IgD-negative memory B cell (primary cell): ENCODE results near the gene S100A11. TPM values are rescaled to one million over a fixed set of nuclear protein-coding genes. Genes with fewer than 3 reads are reported as not detected.

Source experiments
- H3K27ac Mint-ChIP-seq, 3 donors: one replicate each; pipeline ENCODE4 v1.8.0; 2020 to 2022; ENCODE audit warnings: mild to moderate bottlenecking in 3 of 3, mixed read lengths in 3 of 3, moderate library complexity in 1 of 3
- H3K27me3 Mint-ChIP-seq: one replicate; pipeline ENCODE4 v1.8.0; 2021; ENCODE audit warnings: mixed read lengths
- H3K36me3 Mint-ChIP-seq: one replicate; pipeline ENCODE4 v1.8.0; 2020; ENCODE audit warnings: mild to moderate bottlenecking, mixed read lengths
- H3K4me1 Mint-ChIP-seq, 3 donors: one replicate each; pipeline ENCODE4 v1.8.0; 2020 to 2022; ENCODE audit warnings: mixed read lengths in 3 of 3, mild to moderate bottlenecking in 1 of 3
- H3K4me3 Mint-ChIP-seq, 4 donors: one replicate each; pipeline ENCODE4 v1.8.0; 2020 to 2022; ENCODE audit warnings: mild to moderate bottlenecking in 4 of 4, mixed read lengths in 4 of 4, moderate library complexity in 3 of 4
- H3K9me3 Mint-ChIP-seq, 3 donors: one replicate each; pipeline ENCODE4 v1.8.0; 2020 to 2021; ENCODE audit warnings: mixed read lengths in 3 of 3, mild to moderate bottlenecking in 1 of 3
- polyA plus RNA-seq: library from polyadenylated mRNA; unstranded; fragments of 300-500 nt; fragmentation: Illumina TruSeq; gene quantifications from one replicate; pipeline ENCODE4 v1.2.3, GENCODE V29; 2021

Gene S100A11
- polyA plus RNA-seq, 1 donor from 2014 or later: 140 TPM

DNA sequence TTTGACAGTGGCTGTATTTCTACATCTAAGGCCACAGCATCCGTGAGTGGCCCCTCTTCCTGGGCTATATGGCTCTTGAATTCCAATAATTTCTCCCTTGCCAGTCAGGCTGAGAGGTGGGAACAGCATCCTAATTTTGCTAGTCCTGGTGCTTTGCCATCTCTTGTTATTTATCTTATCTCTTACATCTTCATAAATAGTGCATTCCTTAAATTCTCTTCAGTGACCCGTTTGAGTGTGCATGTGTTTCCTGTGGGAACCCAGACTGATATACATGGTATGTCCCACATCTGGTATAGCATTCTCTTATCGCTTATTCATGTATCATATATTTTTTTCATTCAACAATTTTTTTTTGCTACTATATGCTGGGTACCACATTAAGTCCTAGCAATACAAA, 9.9 kb downstream of the S100A11 start:
- Mint-ChIP-seq H3K4me3 (no peak overlapping the region), H3K36me3 (peaks cover 2% of the 10 kb centered on the region), H3K4me1 (peaks cover 0 to 3% (median 0%) of the 10 kb centered on the region in 3 donors), H3K9me3 (peaks cover 0 to 2% (median 0%) of the 10 kb centered on the region in 3 donors), H3K27me3 (peaks cover 3% of the 10 kb centered on the region), H3K27ac (no peak overlapping the region)

GRCh38 chr1:152024223-152024622, 12.6 kb downstream of the S100A11 start:
- Mint-ChIP-seq H3K4me3 (no peak overlapping the region), H3K27me3 (peaks cover 5% of the 10 kb centered on the region), H3K27ac (no peak overlapping the region), H3K36me3 (no peaks in the 10 kb centered on the region), H3K9me3 (peaks cover 0 to 2% (median 0%) of the 10 kb centered on the region in 3 donors), H3K4me1 (no peaks in the 10 kb centered on the region)

DNA sequence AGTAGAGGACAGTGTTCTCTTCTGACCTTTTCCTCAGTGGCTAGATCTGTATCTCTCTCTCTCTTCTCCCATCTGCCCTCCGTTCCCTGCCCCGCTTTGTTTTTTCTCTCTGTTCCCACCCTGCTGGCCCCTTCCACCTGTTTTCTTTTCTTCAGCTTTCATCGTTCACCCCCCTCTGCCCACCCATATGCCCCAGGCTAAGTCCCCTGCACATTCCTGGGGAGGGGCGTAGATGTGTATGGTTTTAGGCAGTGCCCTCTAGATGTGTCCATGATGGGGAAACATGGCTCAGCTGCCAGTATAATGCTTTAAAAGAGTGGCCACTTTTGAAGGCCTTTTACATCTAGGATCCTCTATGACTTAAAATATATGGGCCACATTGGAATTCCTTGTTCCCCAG, 13.6 kb downstream of the S100A11 start:
- H3K27me3 Mint-ChIP-seq: peaks cover 5% of the 10 kb centered on the region
- no peaks in the 10 kb centered on the region for H3K36me3 Mint-ChIP-seq
- H3K4me1 Mint-ChIP-seq: no peaks in the 10 kb centered on the region
- H3K27ac Mint-ChIP-seq: no peak overlapping the region
- H3K9me3 Mint-ChIP-seq: no peaks in the 10 kb centered on the region
- no peak overlapping the region for H3K4me3 Mint-ChIP-seq

- H3K36me3 Mint-ChIP-seq: no peaks in the 10 kb centered on the region
- no peak overlapping the region for H3K27ac Mint-ChIP-seq
- no peaks in the 10 kb centered on the region for H3K4me1 Mint-ChIP-seq
- H3K27me3 Mint-ChIP-seq: peaks cover 5% of the 10 kb centered on the region
- H3K9me3 Mint-ChIP-seq: no peaks in the 10 kb centered on the region
- no peak overlapping the region for H3K4me3 Mint-ChIP-seq
Measured at GRCh38 chr1:152022474-152022873, 14.3 kb downstream of the S100A11 start.

DNA sequence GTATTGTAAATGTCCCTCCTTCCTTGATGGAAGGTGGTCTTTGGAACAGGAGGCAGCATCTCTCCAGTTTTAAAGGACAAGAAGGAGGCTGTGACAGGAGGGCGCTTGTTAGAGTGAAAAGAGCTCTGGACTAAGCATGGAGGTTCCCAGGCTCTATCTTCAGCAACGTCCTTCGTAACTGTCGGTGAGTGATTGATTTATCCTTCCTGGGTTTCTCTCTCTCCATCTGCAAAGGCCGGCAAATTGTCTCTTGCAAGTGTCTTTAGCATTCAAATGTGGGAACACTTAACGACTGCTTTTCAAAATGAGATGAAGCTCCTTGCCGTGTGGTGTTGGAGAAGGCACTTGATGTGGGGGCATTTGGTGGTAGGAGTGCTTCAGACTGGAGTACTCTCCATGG, 15.2 kb downstream of the S100A11 start:
- no peaks in the 10 kb centered on the region for H3K4me1 Mint-ChIP-seq
- no peak overlapping the region for H3K4me3 Mint-ChIP-seq
- peaks cover 5% of the 10 kb centered on the region for H3K27me3 Mint-ChIP-seq
- no peak overlapping the region for H3K27ac Mint-ChIP-seq
- H3K9me3 Mint-ChIP-seq: no peaks in the 10 kb centered on the region
- H3K36me3 Mint-ChIP-seq: no peaks in the 10 kb centered on the region

- Mint-ChIP-seq H3K36me3 (no peaks in the 10 kb centered on the region), H3K27ac (no peak overlapping the region), H3K4me1 (no peaks in the 10 kb centered on the region), H3K9me3 (no peaks in the 10 kb centered on the region), H3K27me3 (peaks cover 4% of the 10 kb centered on the region), H3K4me3 (no peak overlapping the region)
Measured at GRCh38 chr1:152020849-152021248, 16.0 kb downstream of the S100A11 start.

GRCh38 chr1:152018537-152018936, 18.3 kb downstream of the S100A11 start:
- Mint-ChIP-seq H3K27ac (no peak overlapping the region), H3K27me3 (peaks cover 10% of the 10 kb centered on the region), H3K4me1 (peaks cover 0 to 3% (median 0%) of the 10 kb centered on the region in 3 donors), H3K9me3 (no peaks in the 10 kb centered on the region), H3K4me3 (no peak overlapping the region), H3K36me3 (no peaks in the 10 kb centered on the region)

- no peaks in the 10 kb centered on the region for H3K36me3 Mint-ChIP-seq
- no peaks in the 10 kb centered on the region for H3K9me3 Mint-ChIP-seq
- H3K4me3 Mint-ChIP-seq: no peak overlapping the region
- no peak overlapping the region for H3K27ac Mint-ChIP-seq
- H3K27me3 Mint-ChIP-seq: peaks cover 9% of the 10 kb centered on the region
- H3K4me1 Mint-ChIP-seq: peaks cover 0 to 3% (median 0%) of the 10 kb centered on the region in 3 donors
Measured at GRCh38 chr1:152015766-152016165, 21.0 kb downstream of the S100A11 start.

GRCh38 chr1:152014943-152015342, 21.9 kb downstream of the S100A11 start:
- Mint-ChIP-seq H3K4me3 (no peak overlapping the region), H3K27ac (no peak overlapping the region), H3K36me3 (no peaks in the 10 kb centered on the region), H3K4me1 (peaks cover 0 to 3% (median 0%) of the 10 kb centered on the region in 3 donors), H3K9me3 (no peaks in the 10 kb centered on the region), H3K27me3 (peaks cover 7% of the 10 kb centered on the region)

DNA sequence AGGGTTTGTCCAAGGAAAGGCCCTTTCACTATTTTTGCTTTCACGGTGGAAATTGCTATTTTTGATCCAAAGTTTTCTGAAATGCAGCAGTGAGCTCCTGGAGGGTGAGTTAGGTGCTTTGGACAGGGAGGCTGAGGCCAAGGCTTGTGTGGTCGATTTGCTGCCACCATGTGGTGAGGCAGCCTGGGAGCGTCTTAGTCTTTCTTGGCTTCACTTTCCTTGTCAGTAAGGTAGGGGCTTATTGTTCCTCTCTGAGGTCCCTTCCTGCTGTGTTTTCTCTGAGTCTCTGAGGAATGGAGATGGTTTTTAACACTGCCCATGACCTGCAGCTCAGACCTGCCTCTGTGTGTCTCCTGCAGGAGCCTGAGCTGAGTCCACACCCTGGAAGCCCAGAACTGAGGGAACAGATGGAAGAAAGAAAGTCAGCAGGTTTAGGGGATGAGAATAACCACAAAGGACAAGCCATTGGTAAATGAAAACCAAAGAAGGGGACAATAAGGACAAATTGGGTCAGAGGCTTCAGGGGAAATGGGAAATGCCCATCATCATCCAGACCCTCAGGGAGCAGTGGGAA, 23.1 kb downstream of the S100A11 start:
- Mint-ChIP-seq H3K27me3 (peaks cover 7% of the 10 kb centered on the region), H3K27ac (no peak overlapping the region), H3K4me1 (peaks cover 0 to 3% (median 0%) of the 10 kb centered on the region in 3 donors), H3K36me3 (no peaks in the 10 kb centered on the region), H3K4me3 (no peak overlapping the region), H3K9me3 (no peaks in the 10 kb centered on the region)

DNA sequence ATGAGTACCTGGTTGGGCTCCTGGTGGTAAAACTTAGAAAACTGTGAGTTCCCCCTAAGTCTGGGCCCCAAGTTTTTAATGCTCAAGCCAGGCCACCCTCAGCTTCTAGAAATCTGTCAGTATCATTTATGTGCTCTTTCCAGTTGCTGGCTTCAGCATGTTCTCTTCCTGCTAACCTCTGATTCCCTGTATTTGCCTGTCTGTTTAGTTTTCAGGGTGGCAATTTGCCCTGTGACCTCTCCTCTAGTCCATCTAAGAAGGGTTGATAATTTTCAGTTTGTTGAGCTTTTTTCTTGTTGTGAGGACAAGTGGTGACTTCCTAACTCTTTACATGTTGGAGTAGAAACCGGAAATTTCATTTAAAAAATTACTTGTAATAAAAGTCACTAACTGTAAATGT, 27.1 kb downstream of the S100A11 start:
- H3K36me3 Mint-ChIP-seq: no peaks in the 10 kb centered on the region
- H3K9me3 Mint-ChIP-seq: no peaks in the 10 kb centered on the region
- peaks cover 6% of the 10 kb centered on the region for H3K27me3 Mint-ChIP-seq
- peaks cover 0 to 3% (median 0%) of the 10 kb centered on the region in 3 donors for H3K4me1 Mint-ChIP-seq
- no peak overlapping the region for H3K4me3 Mint-ChIP-seq
- H3K27ac Mint-ChIP-seq: no peak overlapping the region

DNA sequence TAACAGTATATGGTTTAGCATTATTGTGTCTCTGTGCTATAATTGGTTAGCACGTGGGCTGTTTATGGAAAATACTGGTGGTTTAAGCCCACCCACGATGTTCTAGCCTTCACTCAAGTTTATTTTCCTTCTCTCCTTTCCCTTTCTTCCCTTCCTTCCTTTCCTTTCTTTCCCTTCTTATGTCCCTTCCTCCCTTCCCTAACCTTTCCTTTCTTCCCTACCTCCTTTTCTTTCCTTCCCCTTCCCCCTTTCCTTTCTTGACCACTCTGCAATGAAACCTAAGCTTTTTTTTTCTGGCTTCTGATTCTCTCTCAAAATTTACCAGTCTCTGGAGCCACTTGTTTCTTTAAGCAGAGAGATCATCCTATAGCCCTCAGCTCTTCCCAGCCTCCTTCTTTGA, 29.8 kb downstream of the S100A11 start:
- peaks cover 7% of the 10 kb centered on the region for H3K27me3 Mint-ChIP-seq

DNA sequence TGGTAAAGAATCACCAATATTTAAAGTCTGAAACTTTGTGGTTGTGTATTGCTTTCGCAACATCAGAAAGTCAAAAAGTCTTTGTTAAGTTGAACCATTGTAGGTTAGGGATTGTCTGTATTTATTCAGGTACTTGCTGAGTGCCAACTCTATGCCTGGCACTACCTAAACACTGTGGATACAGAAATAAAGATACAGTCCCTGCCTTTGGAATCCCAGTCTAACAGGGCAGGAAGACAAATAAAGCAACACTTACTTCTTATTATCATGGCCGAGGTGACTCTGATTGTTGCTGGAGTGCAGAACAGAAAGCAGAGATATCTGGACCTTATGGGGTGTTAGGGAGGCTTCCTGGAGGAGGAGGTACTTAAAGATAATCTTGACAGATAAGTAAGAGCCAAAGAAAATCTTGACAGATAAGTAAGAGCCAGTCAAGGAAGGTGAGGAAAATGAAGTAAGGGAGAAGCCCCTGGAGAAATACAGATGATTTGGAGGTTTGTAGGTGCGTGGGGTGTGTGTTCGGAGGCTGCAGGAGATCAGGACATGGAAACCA, 31.4 kb downstream of the S100A11 start:
- H3K9me3 Mint-ChIP-seq: no peaks in the 10 kb centered on the region
- peaks cover 2% of the 10 kb centered on the region for H3K36me3 Mint-ChIP-seq
- H3K4me1 Mint-ChIP-seq: no peaks in the 10 kb centered on the region
- peaks cover 5% of the 10 kb centered on the region for H3K27me3 Mint-ChIP-seq
- H3K4me3 Mint-ChIP-seq: no peak overlapping the region
- H3K27ac Mint-ChIP-seq: no peak overlapping the region

More for the DNA sequence above, 29.8 kb downstream of the S100A11 start:
- Mint-ChIP-seq H3K27ac (no peak overlapping the region), H3K36me3 (peaks cover 2% of the 10 kb centered on the region), H3K4me1 (no peaks in the 10 kb centered on the region), H3K4me3 (no peak overlapping the region), H3K9me3 (no peaks in the 10 kb centered on the region)

DNA sequence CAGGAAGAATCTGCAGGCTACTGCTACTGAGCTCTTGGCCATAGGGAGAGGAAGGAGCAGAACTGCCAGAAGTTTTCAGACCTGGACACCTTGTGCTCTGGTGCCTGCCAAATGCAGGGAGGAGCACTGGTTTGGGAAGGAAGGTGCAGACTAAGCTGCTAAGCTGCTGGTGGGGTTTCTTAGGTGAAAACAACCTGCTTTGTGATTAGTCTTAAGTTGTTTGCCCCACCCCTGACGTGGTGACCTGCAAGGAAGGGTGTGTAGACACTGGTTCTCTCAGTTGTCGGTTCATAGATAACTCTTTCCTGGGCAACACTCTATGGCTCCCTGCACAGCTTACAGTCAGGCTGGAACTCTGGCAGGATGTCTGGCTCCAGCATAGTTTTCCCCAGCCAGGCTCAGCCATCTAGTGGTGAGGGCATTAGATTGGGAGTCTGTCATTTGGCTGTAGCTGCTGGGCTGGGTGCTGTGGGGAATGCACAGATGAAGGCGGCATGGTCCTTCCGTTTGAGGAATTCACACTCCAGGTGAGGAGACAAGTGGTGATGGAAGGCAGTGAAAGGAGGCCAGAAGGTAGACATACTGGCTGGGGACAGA, 32.9 kb downstream of the S100A11 start:
- peaks cover 5% of the 10 kb centered on the region for H3K27me3 Mint-ChIP-seq
- no peak overlapping the region for H3K4me3 Mint-ChIP-seq
- H3K27ac Mint-ChIP-seq: peak overlapping the region in 1 of 3 donors; percentile 42
- no peaks in the 10 kb centered on the region for H3K9me3 Mint-ChIP-seq
- H3K36me3 Mint-ChIP-seq: peaks cover 2% of the 10 kb centered on the region
- no peaks in the 10 kb centered on the region for H3K4me1 Mint-ChIP-seq

GRCh38 chr1:152002960-152003359, 33.8 kb downstream of the S100A11 start:
- H3K4me3 Mint-ChIP-seq: no peak overlapping the region
- no peak overlapping the region for H3K27ac Mint-ChIP-seq
- H3K27me3 Mint-ChIP-seq: peaks cover 4% of the 10 kb centered on the region
- no peaks in the 10 kb centered on the region for H3K4me1 Mint-ChIP-seq
- peaks cover 2% of the 10 kb centered on the region for H3K36me3 Mint-ChIP-seq
- no peaks in the 10 kb centered on the region for H3K9me3 Mint-ChIP-seq
